ENCODE results near the gene ZNF484.

DNA sequence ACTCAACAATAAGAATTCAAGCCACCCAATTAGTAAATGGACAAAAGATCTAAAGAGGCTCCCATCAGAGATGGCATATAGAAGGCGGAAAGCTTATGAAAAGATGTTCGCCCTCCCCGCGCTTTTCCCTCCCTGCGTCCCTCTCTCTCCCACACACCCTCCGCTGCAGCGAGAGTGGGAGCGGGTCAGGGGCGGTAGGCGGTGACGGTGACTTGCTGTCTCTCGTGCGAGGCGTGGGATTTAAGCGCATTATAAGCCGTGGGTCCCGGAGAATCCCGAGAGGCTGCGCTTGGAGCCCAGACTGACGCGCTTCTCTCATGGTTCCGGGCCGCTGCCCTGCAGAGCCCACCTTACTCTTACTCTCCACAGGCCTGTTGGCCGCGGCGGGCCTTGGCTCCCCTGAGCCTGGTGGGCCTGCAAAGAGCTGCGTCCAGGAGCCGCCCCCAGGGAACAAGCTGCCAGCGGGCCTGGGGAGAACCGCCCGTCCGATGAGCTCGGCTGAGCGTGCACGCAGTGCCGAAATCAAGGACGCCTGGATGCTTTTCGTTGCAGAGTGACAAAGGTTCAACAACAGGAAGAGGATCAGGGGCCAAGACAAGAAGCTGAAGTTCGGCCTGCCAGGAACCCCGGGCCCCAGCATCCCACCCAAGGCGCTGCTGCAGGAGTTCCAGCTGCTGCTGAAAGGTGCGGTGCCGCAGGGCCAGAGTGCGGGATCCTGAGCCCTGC lies 70.6 kb downstream of the ZNF484 start:
- TF ChIP-seq, protein P1, sequence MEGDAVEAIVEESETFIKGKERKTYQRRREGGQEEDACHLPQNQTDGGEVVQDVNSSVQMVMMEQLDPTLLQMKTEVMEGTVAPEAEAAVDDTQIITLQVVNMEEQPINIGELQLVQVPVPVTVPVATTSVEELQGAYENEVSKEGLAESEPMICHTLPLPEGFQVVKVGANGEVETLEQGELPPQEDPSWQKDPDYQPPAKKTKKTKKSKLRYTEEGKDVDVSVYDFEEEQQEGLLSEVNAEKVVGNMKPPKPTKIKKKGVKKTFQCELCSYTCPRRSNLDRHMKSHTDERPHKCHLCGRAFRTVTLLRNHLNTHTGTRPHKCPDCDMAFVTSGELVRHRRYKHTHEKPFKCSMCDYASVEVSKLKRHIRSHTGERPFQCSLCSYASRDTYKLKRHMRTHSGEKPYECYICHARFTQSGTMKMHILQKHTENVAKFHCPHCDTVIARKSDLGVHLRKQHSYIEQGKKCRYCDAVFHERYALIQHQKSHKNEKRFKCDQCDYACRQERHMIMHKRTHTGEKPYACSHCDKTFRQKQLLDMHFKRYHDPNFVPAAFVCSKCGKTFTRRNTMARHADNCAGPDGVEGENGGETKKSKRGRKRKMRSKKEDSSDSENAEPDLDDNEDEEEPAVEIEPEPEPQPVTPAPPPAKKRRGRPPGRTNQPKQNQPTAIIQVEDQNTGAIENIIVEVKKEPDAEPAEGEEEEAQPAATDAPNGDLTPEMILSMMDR (conservative IDR thresholded peaks at IDR 0.05) = no peak
- no peak for TF ChIP-seq ZFX (IDR thresholded peaks at IDR 0.05)

Data from C4-2B (cell line).